ENCODE results near the gene SMPD3.

Gene SMPD3

DNA sequence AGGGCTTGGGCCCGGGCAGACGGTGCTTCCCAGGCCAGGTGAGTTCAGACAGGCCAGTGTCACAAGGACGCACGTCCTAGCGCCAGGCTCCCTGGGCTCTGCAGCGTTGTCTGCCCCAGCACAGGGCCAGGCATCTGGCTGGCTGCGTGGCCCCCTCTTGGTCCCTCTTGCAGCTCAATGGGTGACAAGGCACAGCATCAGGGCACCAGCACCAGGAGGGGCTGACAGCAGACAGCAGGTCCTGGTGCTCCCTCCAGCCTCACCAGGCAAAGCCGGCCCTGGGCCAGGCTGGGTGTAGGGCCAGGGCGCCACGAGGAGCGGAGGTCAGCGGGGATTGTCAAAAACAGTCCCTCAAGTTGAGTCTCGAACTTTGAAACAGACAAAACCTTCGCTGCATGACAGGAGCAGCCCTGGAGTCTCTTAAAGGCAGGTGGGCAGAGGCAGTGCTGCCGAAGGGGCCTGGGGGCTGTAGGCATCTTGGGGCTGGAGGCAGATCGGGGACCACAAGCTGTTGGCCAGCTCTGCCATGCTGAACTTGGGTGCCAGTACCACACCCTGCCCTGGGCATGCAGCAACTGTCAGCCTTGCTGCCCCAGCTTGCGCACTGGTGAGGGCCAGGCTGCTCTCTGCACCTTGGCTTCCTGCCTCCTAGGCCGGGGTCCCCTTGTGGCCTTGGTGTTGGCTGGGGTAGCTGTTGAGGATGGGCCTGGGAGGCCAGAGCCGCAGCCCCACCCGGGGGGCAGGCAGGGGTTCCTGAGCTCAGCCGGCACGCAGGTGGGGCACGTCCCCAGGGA, 88.7 kb downstream of the SMPD3 start:
- peaks cover 10% of the 10 kb centered on the region; the same call in 1 of the 2 replicates for H3K36me3 ChIP-seq (ENCODE audit: insufficient read depth, low read length)
- H3K9ac ChIP-seq (ENCODE audit: low read depth, low read length, poor library complexity, severe bottlenecking): peak overlapping the region; percentile 70
- no peaks in the 10 kb centered on the region for H3K9me3 ChIP-seq (ENCODE audit: insufficient read depth, low read depth, low read length)
- H2AFZ ChIP-seq (ENCODE audit: low read length): no peak overlapping the region
- H3K4me3 ChIP-seq (ENCODE audit: low read length, poor library complexity, severe bottlenecking): no peak overlapping the region
- H4K20me1 ChIP-seq (ENCODE audit: insufficient read depth, low read length, poor library complexity, severe bottlenecking): no peaks in the 10 kb centered on the region
- no peak overlapping the region for H3K4me2 ChIP-seq (ENCODE audit: low read depth, low read length, poor library complexity, severe bottlenecking)
- no peaks in the 10 kb centered on the region for H3K9me2 ChIP-seq (replicated peaks; ENCODE audit: low read depth, low read length)
- H3F3A ChIP-seq (ENCODE audit: low read depth): no peaks in the 10 kb centered on the region; the same call in 1 of the 2 replicates
- H3K4me1 ChIP-seq (ENCODE audit: insufficient read depth, low read length, poor library complexity, severe bottlenecking): peaks cover 91% of the 10 kb centered on the region
- H3K79me2 ChIP-seq (ENCODE audit: insufficient read depth, low read length): no peaks in the 10 kb centered on the region
- H3K27me3 ChIP-seq (ENCODE audit: insufficient read depth, low read length, poor library complexity, severe bottlenecking): no peaks in the 10 kb centered on the region
- no peak for TF ChIP-seq EZH2phosphoT487 (IDR thresholded peaks at IDR 0.05; ENCODE audit: borderline replicate concordance)
- TF ChIP-seq, protein P1, sequence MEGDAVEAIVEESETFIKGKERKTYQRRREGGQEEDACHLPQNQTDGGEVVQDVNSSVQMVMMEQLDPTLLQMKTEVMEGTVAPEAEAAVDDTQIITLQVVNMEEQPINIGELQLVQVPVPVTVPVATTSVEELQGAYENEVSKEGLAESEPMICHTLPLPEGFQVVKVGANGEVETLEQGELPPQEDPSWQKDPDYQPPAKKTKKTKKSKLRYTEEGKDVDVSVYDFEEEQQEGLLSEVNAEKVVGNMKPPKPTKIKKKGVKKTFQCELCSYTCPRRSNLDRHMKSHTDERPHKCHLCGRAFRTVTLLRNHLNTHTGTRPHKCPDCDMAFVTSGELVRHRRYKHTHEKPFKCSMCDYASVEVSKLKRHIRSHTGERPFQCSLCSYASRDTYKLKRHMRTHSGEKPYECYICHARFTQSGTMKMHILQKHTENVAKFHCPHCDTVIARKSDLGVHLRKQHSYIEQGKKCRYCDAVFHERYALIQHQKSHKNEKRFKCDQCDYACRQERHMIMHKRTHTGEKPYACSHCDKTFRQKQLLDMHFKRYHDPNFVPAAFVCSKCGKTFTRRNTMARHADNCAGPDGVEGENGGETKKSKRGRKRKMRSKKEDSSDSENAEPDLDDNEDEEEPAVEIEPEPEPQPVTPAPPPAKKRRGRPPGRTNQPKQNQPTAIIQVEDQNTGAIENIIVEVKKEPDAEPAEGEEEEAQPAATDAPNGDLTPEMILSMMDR (conservative IDR thresholded peaks at IDR 0.05; ENCODE audit: low read length): no peak

DNA sequence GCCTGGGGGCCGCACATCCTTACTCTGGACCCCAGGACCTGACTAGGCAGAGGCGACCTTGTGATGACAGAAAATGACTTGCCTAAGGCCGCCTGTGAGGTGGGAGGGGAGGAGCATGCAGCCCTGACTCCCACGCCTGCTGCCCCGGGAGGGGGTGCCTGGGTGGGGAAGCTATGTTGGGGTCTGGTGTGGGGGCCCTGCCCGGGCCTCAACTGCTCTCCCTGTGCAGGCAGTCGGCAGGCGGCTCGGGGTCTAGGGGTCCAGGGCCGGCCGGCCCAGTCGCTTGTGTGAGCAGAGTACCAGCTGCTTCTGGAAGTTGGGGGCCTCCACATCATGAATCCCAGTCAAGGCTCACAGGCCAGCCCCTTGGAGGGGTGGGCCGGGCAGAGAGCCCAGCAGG, 89.4 kb downstream of the SMPD3 start:
- Histone ChIP-seq H3K36me3 (ENCODE audit: insufficient read depth, low read length) (peaks cover 12% of the 10 kb centered on the region; the same call in 1 of the 2 replicates), H4K20me1 (ENCODE audit: insufficient read depth, low read length, poor library complexity, severe bottlenecking) (no peaks in the 10 kb centered on the region)
- TF ChIP-seq EZH2phosphoT487 (IDR thresholded peaks at IDR 0.05; ENCODE audit: borderline replicate concordance): no peak
- TF ChIP-seq, protein P1 (conservative IDR thresholded peaks at IDR 0.05; ENCODE audit: low read length): no peak

DNA sequence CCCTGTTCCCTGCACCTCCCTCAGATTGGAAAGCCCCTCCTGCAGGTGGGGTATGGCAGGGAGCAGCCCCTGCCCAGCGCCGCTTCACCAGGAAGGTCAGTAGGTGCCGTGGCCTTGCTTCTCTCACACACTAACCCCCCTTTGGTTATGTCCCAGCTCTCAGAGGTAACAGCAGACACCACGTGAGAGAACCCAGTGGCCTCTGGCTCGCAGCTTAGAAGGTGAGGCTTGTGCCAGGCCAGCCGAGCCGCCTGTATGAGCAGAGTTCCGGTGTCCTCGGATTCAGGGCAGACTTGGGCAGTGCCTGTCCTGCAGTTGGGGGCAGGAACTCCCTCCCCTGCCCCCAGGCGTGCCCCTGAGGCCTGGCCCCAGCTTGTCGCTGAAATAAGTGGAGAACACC, 90.4 kb downstream of the SMPD3 start:
- Histone ChIP-seq H3K4me2 (ENCODE audit: low read depth, low read length, poor library complexity, severe bottlenecking) (peak overlapping the region; percentile 52), H3K27me3 (ENCODE audit: insufficient read depth, low read length, poor library complexity, severe bottlenecking) (no peaks in the 10 kb centered on the region), H3K9ac (ENCODE audit: low read depth, low read length, poor library complexity, severe bottlenecking) (peak overlapping the region; percentile 70), H3K79me2 (ENCODE audit: insufficient read depth, low read length) (no peaks in the 10 kb centered on the region), H3F3A (ENCODE audit: low read depth) (no peaks in the 10 kb centered on the region; the same call in 1 of the 2 replicates), H3K36me3 (ENCODE audit: insufficient read depth, low read length) (peaks cover 21% of the 10 kb centered on the region; the same call in 1 of the 2 replicates), H3K9me3 (ENCODE audit: insufficient read depth, low read depth, low read length) (no peaks in the 10 kb centered on the region), H3K9me2 (replicated peaks; ENCODE audit: low read depth, low read length) (no peaks in the 10 kb centered on the region), H3K4me1 (ENCODE audit: insufficient read depth, low read length, poor library complexity, severe bottlenecking) (peaks cover 78% of the 10 kb centered on the region), H4K20me1 (ENCODE audit: insufficient read depth, low read length, poor library complexity, severe bottlenecking) (no peaks in the 10 kb centered on the region), H3K4me3 (ENCODE audit: low read length, poor library complexity, severe bottlenecking) (no peak overlapping the region), H2AFZ (ENCODE audit: low read length) (no peak overlapping the region)
- no peak for TF ChIP-seq EZH2phosphoT487 (IDR thresholded peaks at IDR 0.05; ENCODE audit: borderline replicate concordance)
- TF ChIP-seq, protein P1 (conservative IDR thresholded peaks at IDR 0.05; ENCODE audit: low read length): peak; percentile 4; the same call in 1 of the 2 replicates

More for the DNA sequence above, 89.4 kb downstream of the SMPD3 start:
- Histone ChIP-seq H2AFZ (ENCODE audit: low read length) (no peak overlapping the region), H3K4me3 (ENCODE audit: low read length, poor library complexity, severe bottlenecking) (no peak overlapping the region), H3K4me2 (ENCODE audit: low read depth, low read length, poor library complexity, severe bottlenecking) (peak overlapping the region; percentile 52), H3F3A (ENCODE audit: low read depth) (no peaks in the 10 kb centered on the region; the same call in 1 of the 2 replicates), H3K9me3 (ENCODE audit: insufficient read depth, low read depth, low read length) (no peaks in the 10 kb centered on the region), H3K9ac (ENCODE audit: low read depth, low read length, poor library complexity, severe bottlenecking) (peak overlapping the region; percentile 70), H3K4me1 (ENCODE audit: insufficient read depth, low read length, poor library complexity, severe bottlenecking) (peaks cover 85% of the 10 kb centered on the region), H3K9me2 (replicated peaks; ENCODE audit: low read depth, low read length) (no peaks in the 10 kb centered on the region), H3K27me3 (ENCODE audit: insufficient read depth, low read length, poor library complexity, severe bottlenecking) (no peaks in the 10 kb centered on the region), H3K79me2 (ENCODE audit: insufficient read depth, low read length) (no peaks in the 10 kb centered on the region)

All from Loucy (cell line).